ENCODE measurements around the gene SULT1A2. TPM values are rescaled to one million over a fixed set of nuclear protein-coding genes. Genes with fewer than 3 reads are reported as not detected.
"Not testable (repeated sequence)": the region's sequence is repeated elsewhere in the genome, so short reads cannot be mapped to it uniquely, and the experiment has no call there.

Gene SULT1A2
- total RNA-seq: 0.39 TPM
- polyA plus RNA-seq: not detected

DNA sequence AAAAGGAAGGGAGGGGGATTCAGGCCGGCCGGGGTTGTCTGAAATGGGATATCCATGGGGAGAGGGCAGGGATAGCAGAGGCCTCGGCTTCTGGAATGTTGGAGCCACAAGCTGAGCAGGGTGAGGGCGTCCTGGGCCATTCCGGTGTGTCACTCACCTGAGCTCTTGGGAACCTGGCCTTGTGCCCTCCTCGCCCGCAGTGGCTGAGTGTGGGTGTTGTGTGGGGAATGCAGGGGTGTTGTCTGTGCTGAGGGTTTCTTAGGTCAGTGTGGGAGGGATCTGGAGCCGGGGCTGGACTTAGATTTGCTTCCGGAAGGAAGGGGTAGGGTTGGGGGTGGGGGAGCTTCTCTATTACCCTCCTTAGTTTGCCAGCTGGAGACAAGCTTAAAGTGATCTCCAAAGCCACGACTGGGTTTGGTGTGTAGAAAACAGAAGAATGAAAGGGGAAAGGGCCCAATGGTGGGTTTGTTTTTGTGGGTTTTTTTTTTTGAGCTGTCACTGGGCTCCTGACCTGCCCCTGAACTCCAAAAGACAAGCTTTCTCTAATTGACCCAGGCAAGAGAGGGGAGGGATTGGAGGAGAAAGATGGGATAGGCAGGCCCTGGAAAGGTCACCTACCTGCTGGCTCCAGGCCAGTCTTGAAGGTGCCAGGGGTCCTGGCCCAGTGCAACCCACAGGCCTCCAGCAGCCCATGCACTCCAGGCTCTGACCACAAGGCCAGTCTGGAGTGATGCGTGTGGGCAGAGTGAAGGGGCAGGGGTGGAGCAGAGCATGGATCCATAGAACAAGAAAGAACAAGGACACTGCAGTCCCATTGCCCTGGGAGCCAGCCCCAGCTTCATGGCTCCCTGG is at the start of gene SULT1A2:
Gene SULT1A2 (minus strand): TSS at position 211 of the 852 bp plus-strand sequence. CDS start 1,120 bp downstream, outside the sequence.
- Histone ChIP-seq H3K27me3 (ENCODE audit: control insufficient read depth, insufficient read depth, low read length) (no peaks in the 10 kb centered on the region), H3K9me3 (ENCODE audit: control insufficient read depth in 2 of 2, low read length in 2 of 2) (no peaks in the 10 kb centered on the region), H3K4me3 (ENCODE audit: low read depth, low read length) (no peak within 1 kb of the TSS), H3K36me3 (ENCODE audit: control insufficient read depth, insufficient read depth, low read length) (peaks cover 5% of the 10 kb centered on the region), H3K4me1 (ENCODE audit: control insufficient read depth, insufficient read depth, low read length, poor library complexity, severe bottlenecking) (no peaks in the 10 kb centered on the region), H3K27ac (ENCODE audit: insufficient read depth, low read length, poor library complexity, severe bottlenecking) (no peak within 1 kb of the TSS)
- Mint-ChIP-seq H3K36me3 (peaks cover 3% of the 10 kb centered on the region), H3K9me3 (no peaks in the 10 kb centered on the region), H3K4me3 (no peak within 1 kb of the TSS), H3K27me3 (no peaks in the 10 kb centered on the region), H3K27ac (peak within 1 kb of the TSS in 2 of 3 donors; percentile 67 to 69), H3K4me1 (peaks cover 0 to 5% (median 2%) of the 10 kb centered on the region in 4 donors)
- ATAC-seq (ENCODE audit: low read depth in 2 of 2): no peak
- DNase-seq: no peak

DNA sequence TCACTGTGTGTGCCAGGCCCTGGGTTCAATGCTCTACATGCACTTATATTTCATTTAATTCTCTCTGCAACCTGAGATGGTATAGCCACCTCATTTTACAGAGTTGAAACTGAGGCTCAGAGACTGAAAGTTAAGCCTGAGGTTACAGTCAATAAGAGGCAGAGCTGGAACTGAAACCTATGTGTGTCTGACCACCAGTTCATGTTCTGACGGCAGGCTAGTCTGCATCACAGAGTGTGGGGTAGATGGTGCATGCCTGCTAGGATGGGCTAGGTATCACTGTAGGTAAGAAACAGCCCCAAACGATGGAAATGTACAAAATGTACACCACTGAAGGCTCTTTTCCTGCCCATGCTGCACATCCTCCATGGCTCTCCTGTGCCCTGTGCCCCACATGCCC is 43.1 kb upstream of the SULT1A2 start:
- H3K27me3 ChIP-seq (ENCODE audit: control insufficient read depth, insufficient read depth, low read length); H3K27me3 Mint-ChIP-seq; ATAC-seq (ENCODE audit: low read depth in 2 of 2); H3K4me3 Mint-ChIP-seq; H3K4me3 ChIP-seq (ENCODE audit: low read depth, low read length); H3K9me3 ChIP-seq (ENCODE audit: control insufficient read depth in 2 of 2, low read length in 2 of 2); H3K27ac Mint-ChIP-seq; H3K4me1 Mint-ChIP-seq; H3K4me1 ChIP-seq (ENCODE audit: control insufficient read depth, insufficient read depth, low read length, poor library complexity, severe bottlenecking); H3K9me3 Mint-ChIP-seq; H3K36me3 ChIP-seq (ENCODE audit: control insufficient read depth, insufficient read depth, low read length); DNase-seq; H3K27ac ChIP-seq (ENCODE audit: insufficient read depth, low read length, poor library complexity, severe bottlenecking); H3K36me3 Mint-ChIP-seq: not testable (repeated sequence)

DNA sequence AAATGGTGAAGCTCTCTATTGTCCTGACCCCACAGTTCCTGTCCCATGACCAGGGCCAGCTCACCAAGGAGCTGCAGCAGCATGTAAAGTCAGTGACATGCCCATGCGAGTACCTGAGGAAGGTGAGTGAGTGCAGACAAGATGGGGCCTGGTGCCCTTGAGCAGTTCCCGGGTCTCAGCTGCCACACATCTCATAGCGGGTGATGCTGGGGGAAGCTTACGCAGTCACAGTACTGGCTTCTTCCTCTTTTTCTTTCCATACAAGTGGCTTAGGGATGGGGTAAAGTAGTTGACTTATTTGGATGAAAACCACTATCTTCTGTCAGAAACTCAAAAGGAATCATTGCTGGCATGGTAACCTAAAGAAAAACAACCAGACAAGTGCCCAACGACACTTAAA is 41.5 kb upstream of the SULT1A2 start:
- not testable (repeated sequence) for H3K9me3 Mint-ChIP-seq; H3K27ac Mint-ChIP-seq; ATAC-seq (ENCODE audit: low read depth in 2 of 2); H3K4me3 ChIP-seq (ENCODE audit: low read depth, low read length); H3K27me3 Mint-ChIP-seq; H3K4me1 ChIP-seq (ENCODE audit: control insufficient read depth, insufficient read depth, low read length, poor library complexity, severe bottlenecking); DNase-seq; H3K27ac ChIP-seq (ENCODE audit: insufficient read depth, low read length, poor library complexity, severe bottlenecking); H3K4me3 Mint-ChIP-seq; H3K4me1 Mint-ChIP-seq; H3K36me3 Mint-ChIP-seq; H3K9me3 ChIP-seq (ENCODE audit: control insufficient read depth in 2 of 2, low read length in 2 of 2); H3K27me3 ChIP-seq (ENCODE audit: control insufficient read depth, insufficient read depth, low read length); H3K36me3 ChIP-seq (ENCODE audit: control insufficient read depth, insufficient read depth, low read length)

DNA sequence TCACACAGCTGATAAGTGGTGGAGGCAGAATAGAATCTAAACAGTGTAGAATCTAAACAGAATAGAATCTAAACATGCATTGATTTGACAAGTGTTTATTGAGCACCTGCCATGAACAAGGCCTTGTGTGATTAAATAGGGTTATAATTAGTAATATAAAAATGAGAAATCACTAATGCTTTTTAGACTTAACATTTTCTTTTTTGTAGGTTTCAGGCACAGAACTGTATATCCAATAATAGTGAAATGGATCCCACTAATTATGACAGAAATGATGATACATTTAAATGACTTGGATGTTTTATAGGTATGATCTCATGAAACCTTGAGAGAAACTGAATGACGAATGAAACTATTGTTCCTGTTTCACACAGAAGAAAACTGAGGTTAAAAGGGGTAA is 40.9 kb upstream of the SULT1A2 start, which contains the start of gene NPIPB8:
Gene NPIPB8 (plus strand): TSS at position 301 of the 400 bp plus-strand sequence. CDS start 296 bp downstream, outside the sequence.
- peaks cover 11% of the 10 kb centered on the region for H3K27me3 Mint-ChIP-seq
- H3K27ac Mint-ChIP-seq; H3K4me3 Mint-ChIP-seq; H3K27me3 ChIP-seq (ENCODE audit: control insufficient read depth, insufficient read depth, low read length); H3K4me3 ChIP-seq (ENCODE audit: low read depth, low read length); H3K9me3 ChIP-seq (ENCODE audit: control insufficient read depth in 2 of 2, low read length in 2 of 2); ATAC-seq (ENCODE audit: low read depth in 2 of 2); H3K4me1 Mint-ChIP-seq; H3K36me3 Mint-ChIP-seq; H3K4me1 ChIP-seq (ENCODE audit: control insufficient read depth, insufficient read depth, low read length, poor library complexity, severe bottlenecking); H3K27ac ChIP-seq (ENCODE audit: insufficient read depth, low read length, poor library complexity, severe bottlenecking); H3K36me3 ChIP-seq (ENCODE audit: control insufficient read depth, insufficient read depth, low read length); DNase-seq; H3K9me3 Mint-ChIP-seq: not testable (repeated sequence)

- not testable (repeated sequence) for H3K4me1 Mint-ChIP-seq; H3K4me3 Mint-ChIP-seq; H3K36me3 ChIP-seq (ENCODE audit: control insufficient read depth, insufficient read depth, low read length); H3K9me3 ChIP-seq (ENCODE audit: control insufficient read depth in 2 of 2, low read length in 2 of 2); H3K36me3 Mint-ChIP-seq; H3K27ac Mint-ChIP-seq; DNase-seq; H3K9me3 Mint-ChIP-seq; H3K4me3 ChIP-seq (ENCODE audit: low read depth, low read length); H3K27me3 ChIP-seq (ENCODE audit: control insufficient read depth, insufficient read depth, low read length); H3K4me1 ChIP-seq (ENCODE audit: control insufficient read depth, insufficient read depth, low read length, poor library complexity, severe bottlenecking); ATAC-seq (ENCODE audit: low read depth in 2 of 2); H3K27ac ChIP-seq (ENCODE audit: insufficient read depth, low read length, poor library complexity, severe bottlenecking)
- H3K27me3 Mint-ChIP-seq: peaks cover 15% of the 10 kb centered on the region
Observed at GRCh38 chr16:28636093-28636823, 39.4 kb upstream of the SULT1A2 start.

DNA sequence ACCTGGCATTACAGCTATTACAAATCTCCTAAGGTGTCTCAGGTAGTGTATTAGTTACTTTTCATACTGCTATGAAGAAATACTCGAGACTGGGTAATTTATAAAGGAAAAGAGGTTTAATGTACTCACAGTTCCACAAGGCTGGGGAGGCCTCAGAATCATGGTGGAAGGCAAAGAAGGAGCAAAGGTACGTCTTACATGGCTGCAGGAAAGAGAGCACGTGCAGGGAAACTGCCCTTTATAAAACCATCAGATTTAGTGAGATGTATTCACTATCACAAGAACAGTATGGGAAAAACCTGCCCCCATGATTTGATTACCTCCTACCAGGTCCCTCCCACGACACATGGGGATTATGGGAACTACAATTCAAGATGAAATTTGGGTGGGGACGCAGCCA is 34.1 kb upstream of the SULT1A2 start:
- H3K36me3 Mint-ChIP-seq; H3K27me3 ChIP-seq (ENCODE audit: control insufficient read depth, insufficient read depth, low read length); H3K27ac ChIP-seq (ENCODE audit: insufficient read depth, low read length, poor library complexity, severe bottlenecking); H3K4me3 Mint-ChIP-seq; H3K4me1 ChIP-seq (ENCODE audit: control insufficient read depth, insufficient read depth, low read length, poor library complexity, severe bottlenecking); H3K4me3 ChIP-seq (ENCODE audit: low read depth, low read length); ATAC-seq (ENCODE audit: low read depth in 2 of 2); H3K4me1 Mint-ChIP-seq; H3K36me3 ChIP-seq (ENCODE audit: control insufficient read depth, insufficient read depth, low read length); H3K9me3 Mint-ChIP-seq; H3K9me3 ChIP-seq (ENCODE audit: control insufficient read depth in 2 of 2, low read length in 2 of 2); H3K27ac Mint-ChIP-seq; DNase-seq: not testable (repeated sequence)
- H3K27me3 Mint-ChIP-seq: peaks cover 14% of the 10 kb centered on the region

DNA sequence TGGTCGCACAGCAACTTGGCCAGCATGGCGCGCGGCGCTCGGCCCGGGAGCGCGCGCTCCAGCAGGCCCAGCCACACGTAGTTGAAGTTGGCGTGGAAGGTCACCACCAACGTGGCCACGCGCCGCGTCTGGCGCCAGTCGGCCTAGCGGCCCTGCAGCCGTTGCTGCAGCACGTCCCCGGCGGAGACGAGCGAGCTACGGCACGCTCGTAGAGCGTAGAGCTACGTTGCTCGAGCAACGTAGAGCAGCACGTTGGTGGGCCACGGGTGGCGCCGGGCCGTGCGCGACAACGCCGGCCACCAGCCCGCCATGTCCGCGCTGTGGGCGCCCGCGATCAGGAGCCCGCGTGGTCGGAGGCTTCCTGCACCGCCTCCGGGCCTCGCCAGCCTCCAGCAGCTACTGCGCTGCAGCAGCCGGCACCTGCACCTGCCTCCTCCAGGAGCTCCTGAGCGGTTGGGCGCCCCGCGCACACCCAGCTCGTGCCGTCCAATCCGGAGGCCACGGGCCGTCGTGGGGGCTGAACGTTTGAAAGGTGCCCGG is 26.4 kb upstream of the SULT1A2 start:
- Histone ChIP-seq H3K27me3 (ENCODE audit: control insufficient read depth, insufficient read depth, low read length) (no peaks in the 10 kb centered on the region), H3K36me3 (ENCODE audit: control insufficient read depth, insufficient read depth, low read length) (no peaks in the 10 kb centered on the region), H3K27ac (ENCODE audit: insufficient read depth, low read length, poor library complexity, severe bottlenecking) (no peak overlapping the region), H3K4me3 (ENCODE audit: low read depth, low read length) (no peak overlapping the region), H3K4me1 (ENCODE audit: control insufficient read depth, insufficient read depth, low read length, poor library complexity, severe bottlenecking) (peaks cover 10% of the 10 kb centered on the region), H3K9me3 (ENCODE audit: control insufficient read depth in 2 of 2, low read length in 2 of 2) (no peaks in the 10 kb centered on the region)
- Mint-ChIP-seq H3K9me3 (peaks cover 0 to 6% (median 0%) of the 10 kb centered on the region in 7 donors), H3K27ac (peak overlapping the region in 1 of 3 donors; percentile 86), H3K4me3 (peak overlapping the region; percentile 70 to 93 (median 86)), H3K36me3 (peaks cover 4% of the 10 kb centered on the region), H3K4me1 (peaks cover 7 to 30% (median 18%) of the 10 kb centered on the region in 4 donors), H3K27me3 (peaks cover 5% of the 10 kb centered on the region)
- peak; percentile 92 to 96 for ATAC-seq (ENCODE audit: low read depth in 2 of 2)
- peak; percentile 38 to 82 (median 70) for DNase-seq
